GM18951 (cell line): ENCODE data around the gene GIPC2.
"Not testable (repeated sequence)": the region's sequence is repeated elsewhere in the genome, so short reads cannot be mapped to it uniquely, and the experiment has no call there.

Source experiments
- POLR2A ChIP-seq: IDR thresholded peaks from 4 replicates; pipeline ENCODE4 v1.6.1; 2011; ENCODE audit warnings: mild to moderate bottlenecking; ENCODE audit not compliant: insufficient read length, insufficient read depth; ENCODE audit errors: extremely low read depth
- in situ Hi-C: fragments of 300-500 bp; cut with MboI; formaldehyde crosslinking; loops from one replicate; pipeline ENCODE4 v1.12.0; 2022; ENCODE audit warnings: low sequenced_read_pairs, mixed read lengths, inconsistent platforms; ENCODE audit not compliant: unreplicated experiment

GIPC2 gene

GRCh38 chr1:78061825-78062523 lies 16.2 kb downstream of the GIPC2 start:
- TF ChIP-seq POLR2A = no peak
- in situ Hi-C loops = no loop called here

DNA sequence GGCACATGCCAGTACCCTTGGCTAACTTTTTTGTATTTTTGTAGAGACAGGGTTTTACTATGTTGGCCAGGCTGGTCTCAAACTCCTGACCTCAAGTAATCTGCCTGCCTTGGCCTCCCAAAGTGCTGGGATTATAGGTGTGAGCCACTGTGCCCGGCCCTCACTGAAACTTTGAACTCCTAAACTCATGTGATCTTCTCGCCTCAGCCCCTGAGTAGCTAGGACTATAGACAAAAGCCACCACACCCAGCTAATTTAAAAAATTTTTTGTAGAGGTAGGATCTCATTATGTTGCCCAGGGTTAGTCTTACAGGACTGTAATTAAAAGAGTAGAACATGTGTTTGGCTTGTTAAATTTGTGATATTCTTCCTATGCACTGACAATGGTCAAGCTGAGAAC lies 19.1 kb downstream of the GIPC2 start:
- in situ Hi-C loops = not testable (repeated sequence)

GRCh38 chr1:78068681-78069283 lies 23.0 kb downstream of the GIPC2 start:
- no peak for TF ChIP-seq POLR2A
- in situ Hi-C loops = no loop called here

GRCh38 chr1:78069784-78070183 lies 24.0 kb downstream of the GIPC2 start:
- in situ Hi-C loops = no loop called here
- TF ChIP-seq POLR2A = no peak

- no peak for TF ChIP-seq POLR2A
- in situ Hi-C loops = no loop called here
These were observed 24.4 kb downstream of the GIPC2 start for GRCh38 chr1:78070210-78070609.

GRCh38 chr1:78070758-78071157 lies 25.0 kb downstream of the GIPC2 start:
- in situ Hi-C loops = no loop called here
- TF ChIP-seq POLR2A = no peak

DNA sequence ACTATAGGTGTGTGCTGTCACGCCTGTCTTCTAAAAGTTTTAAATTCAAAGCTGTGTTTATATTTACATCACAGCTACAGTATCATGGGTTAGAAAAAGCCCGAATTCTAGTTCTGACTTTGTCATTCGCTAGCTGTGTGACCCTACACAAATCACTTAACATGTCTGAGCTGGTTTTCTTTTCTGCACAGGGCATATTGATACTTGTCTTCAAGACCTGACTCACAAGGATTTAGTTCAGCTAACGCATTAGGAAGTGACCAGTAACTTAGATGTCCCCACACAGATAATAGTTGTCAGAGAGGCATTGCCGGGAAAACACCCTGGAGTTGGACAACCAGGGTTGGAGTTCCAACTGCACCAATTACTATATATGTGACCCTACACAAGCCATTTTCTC lies 25.9 kb downstream of the GIPC2 start:
- no peak for TF ChIP-seq POLR2A
- in situ Hi-C loops = no loop called here

- no peak for TF ChIP-seq POLR2A
- in situ Hi-C loops = no loop called here
These were observed 26.4 kb downstream of the GIPC2 start for GRCh38 chr1:78072216-78072615.

DNA sequence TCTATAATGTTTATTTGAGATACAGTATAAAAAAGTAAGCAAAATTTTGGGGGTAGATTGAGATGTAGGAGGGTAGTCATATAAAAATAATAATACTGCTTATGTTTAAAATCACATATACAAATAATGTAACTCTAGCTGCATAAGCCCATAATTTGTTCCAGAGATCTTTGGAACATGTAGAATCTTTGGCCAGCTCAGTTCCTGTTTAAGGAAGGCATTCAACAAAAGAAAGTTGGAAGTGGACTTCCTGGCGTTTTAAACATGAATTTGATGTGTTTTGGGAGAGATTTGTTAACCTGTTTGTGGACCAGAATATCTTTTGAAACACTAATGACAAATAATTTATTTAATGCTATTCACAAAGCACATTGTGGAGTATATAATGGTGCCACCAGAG lies 27.7 kb downstream of the GIPC2 start:
- TF ChIP-seq POLR2A = no peak
- in situ Hi-C loops = no loop called here

GRCh38 chr1:78075621-78076020 lies 29.9 kb downstream of the GIPC2 start:
- TF ChIP-seq POLR2A = no peak
- in situ Hi-C loops = no loop called here

DNA sequence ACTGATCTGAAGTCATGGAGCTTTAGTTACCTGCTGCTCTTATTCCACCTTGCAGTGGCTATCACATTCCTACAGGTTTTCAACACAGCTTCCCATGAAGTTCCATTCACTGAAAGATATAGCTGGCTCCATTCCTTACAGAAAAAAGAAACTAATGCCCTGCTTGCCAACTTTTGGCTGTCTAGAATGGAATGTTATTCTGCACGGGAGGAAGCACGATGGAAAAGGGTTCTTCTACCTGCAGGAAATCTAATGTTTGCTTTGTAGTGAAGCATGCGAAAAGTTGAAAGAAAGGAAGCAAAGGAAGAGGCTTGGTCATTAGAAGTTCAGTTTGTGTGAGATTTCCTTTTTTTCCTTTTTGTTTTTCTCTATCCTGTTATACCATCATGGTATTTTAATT lies 32.6 kb downstream of the GIPC2 start:
- TF ChIP-seq POLR2A = no peak
- in situ Hi-C loops = no loop called here

GRCh38 chr1:78079580-78079979 lies 33.8 kb downstream of the GIPC2 start:
- TF ChIP-seq POLR2A = no peak
- in situ Hi-C loops = no loop called here

- in situ Hi-C loops = no loop called here
- no peak for TF ChIP-seq POLR2A
These were observed 35.0 kb downstream of the GIPC2 start for GRCh38 chr1:78080767-78081166.

- in situ Hi-C loops = no loop called here
- no peak for TF ChIP-seq POLR2A
These were observed 36.5 kb downstream of the GIPC2 start for GRCh38 chr1:78081980-78082860.

GRCh38 chr1:78084639-78085038 lies 38.9 kb downstream of the GIPC2 start:
- in situ Hi-C loops = not testable (repeated sequence)
